ENCODE results near the gene ZDHHC3.

DNA sequence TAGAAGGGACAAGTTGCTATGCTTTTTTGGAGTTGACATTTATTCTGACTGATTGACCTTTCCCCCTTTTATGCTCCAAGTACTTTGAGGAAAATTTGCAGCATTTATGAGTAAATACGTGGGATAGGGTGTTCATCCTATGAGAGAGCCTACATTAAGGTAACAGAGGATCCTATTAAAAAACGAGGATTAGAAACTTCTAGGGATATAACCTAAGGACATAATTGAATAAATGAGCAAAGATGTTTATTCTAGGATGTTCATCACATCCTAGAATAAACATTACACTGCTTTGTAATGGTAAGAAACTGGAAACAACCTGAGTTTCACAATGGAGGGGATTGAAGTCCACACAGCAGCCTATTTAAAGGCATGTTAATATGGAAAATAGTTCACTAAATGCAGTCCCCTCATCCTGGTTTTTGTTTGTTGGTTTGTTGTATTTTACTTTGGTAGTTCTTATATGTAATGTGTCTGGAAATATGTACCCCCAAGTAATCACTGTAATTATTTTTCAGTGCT, 26.2 kb upstream of the ZDHHC3 start:
- no peak for TF ChIP-seq TAF1 (IDR thresholded peaks at IDR 0.05; ENCODE audit: borderline replicate concordance, low read depth, low read length)
- TF ChIP-seq POLR2AphosphoS5 (IDR thresholded peaks at IDR 0.05; ENCODE audit: low read depth, low read length) = no peak
- no peak for TF ChIP-seq RCOR1 (IDR thresholded peaks at IDR 0.05; ENCODE audit: low read length)
- TF ChIP-seq EZH2phosphoT487 (IDR thresholded peaks at IDR 0.05; ENCODE audit: borderline replicate concordance, low read depth) = no peak
- TF ChIP-seq, protein P1, sequence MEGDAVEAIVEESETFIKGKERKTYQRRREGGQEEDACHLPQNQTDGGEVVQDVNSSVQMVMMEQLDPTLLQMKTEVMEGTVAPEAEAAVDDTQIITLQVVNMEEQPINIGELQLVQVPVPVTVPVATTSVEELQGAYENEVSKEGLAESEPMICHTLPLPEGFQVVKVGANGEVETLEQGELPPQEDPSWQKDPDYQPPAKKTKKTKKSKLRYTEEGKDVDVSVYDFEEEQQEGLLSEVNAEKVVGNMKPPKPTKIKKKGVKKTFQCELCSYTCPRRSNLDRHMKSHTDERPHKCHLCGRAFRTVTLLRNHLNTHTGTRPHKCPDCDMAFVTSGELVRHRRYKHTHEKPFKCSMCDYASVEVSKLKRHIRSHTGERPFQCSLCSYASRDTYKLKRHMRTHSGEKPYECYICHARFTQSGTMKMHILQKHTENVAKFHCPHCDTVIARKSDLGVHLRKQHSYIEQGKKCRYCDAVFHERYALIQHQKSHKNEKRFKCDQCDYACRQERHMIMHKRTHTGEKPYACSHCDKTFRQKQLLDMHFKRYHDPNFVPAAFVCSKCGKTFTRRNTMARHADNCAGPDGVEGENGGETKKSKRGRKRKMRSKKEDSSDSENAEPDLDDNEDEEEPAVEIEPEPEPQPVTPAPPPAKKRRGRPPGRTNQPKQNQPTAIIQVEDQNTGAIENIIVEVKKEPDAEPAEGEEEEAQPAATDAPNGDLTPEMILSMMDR (IDR thresholded peaks at IDR 0.05) = no peak
- TF ChIP-seq ELF1 (IDR thresholded peaks at IDR 0.05) = no peak
- no peak for TF ChIP-seq CHD2 (IDR thresholded peaks at IDR 0.05; ENCODE audit: low read length, partially characterized antibody)
- TF ChIP-seq MXI1 (IDR thresholded peaks at IDR 0.05; ENCODE audit: low read depth, low read length) = no peak
- no peak for TF ChIP-seq EP300 (IDR thresholded peaks at IDR 0.05; ENCODE audit: borderline replicate concordance in 1 of 2, low read depth in 1 of 2, low read length in 1 of 2)
